GM19452 (cell line): ENCODE measurements around the gene CHKB.
A peak's percentile ranks its signal among the peaks of the same experiment; 100 is the strongest.
"Not testable (repeated sequence)": the region's sequence is repeated elsewhere in the genome, so short reads cannot be mapped to it uniquely, and the experiment has no call there.

Experiments
- ATAC-seq: cut with Tn5 transposase; IDR thresholded peaks from one replicate; pipeline ENCODE4 v1.9.1; 2021; ENCODE audit not compliant: unreplicated experiment

CHKB gene, protein sequence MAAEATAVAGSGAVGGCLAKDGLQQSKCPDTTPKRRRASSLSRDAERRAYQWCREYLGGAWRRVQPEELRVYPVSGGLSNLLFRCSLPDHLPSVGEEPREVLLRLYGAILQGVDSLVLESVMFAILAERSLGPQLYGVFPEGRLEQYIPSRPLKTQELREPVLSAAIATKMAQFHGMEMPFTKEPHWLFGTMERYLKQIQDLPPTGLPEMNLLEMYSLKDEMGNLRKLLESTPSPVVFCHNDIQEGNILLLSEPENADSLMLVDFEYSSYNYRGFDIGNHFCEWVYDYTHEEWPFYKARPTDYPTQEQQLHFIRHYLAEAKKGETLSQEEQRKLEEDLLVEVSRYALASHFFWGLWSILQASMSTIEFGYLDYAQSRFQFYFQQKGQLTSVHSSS

DNA sequence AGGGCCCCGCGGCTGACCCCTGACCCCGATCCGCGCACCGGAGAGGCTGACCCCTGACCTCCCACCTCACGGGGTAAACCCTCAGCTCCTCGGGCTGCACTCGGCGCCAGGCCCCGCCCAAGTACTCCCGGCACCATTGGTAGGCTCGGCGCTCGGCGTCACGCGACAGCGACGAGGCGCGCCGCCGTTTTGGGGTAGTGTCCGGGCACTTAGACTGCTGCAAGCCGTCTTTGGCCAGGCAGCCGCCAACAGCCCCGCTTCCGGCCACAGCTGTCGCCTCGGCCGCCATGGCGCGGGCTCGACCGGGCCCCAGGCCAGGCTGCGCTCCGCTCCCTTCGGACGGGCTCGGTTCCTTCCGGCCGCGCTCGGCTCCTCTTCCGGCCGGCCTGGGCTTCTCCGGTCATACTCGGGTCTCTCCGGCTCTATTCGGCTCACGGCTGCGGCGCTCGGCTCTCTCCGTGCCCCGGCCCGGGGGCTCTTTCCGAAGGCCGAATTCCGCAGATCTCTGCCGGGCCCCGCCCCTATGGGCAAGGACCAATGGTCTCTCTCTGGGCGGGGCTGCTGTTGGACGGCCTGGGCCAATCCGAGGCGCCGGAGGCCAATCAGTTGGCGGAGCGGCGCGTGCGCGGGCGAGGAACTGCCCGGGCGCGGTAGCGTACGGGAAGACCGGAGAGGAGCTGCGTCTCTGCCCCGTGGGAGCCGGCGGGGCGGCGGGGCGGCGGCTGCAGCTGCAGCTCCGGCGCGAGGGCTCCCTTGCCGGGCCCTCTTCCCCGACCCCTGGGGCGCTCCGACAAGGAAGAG lies at the start of gene CHKB:
Gene CHKB (minus strand): TSS at position 357 of the 801 bp plus-strand sequence. CDS start 68 bp downstream, at position 289.
- peak; percentile 88 for ATAC-seq

DNA sequence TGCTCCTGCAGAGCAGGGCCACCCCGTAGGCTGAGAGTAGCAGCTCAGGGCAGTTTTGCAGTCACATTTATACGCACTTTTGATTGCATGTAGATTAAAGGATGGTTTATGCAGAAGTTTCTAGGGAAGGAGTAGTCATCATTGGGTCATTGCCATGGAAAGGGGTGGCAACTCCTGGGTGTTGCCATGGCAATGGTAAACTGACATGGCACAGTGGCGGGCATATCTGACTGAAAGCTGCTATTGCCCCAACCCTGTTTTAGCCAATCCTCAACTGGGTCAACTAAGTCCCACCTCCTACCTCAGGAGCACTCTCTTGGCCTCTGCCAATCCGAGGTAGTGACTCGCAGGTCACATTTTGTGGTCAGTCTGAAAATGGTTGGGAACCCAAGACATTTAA lies 47.7 kb upstream of the CHKB start:
- ATAC-seq, result no peak

DNA sequence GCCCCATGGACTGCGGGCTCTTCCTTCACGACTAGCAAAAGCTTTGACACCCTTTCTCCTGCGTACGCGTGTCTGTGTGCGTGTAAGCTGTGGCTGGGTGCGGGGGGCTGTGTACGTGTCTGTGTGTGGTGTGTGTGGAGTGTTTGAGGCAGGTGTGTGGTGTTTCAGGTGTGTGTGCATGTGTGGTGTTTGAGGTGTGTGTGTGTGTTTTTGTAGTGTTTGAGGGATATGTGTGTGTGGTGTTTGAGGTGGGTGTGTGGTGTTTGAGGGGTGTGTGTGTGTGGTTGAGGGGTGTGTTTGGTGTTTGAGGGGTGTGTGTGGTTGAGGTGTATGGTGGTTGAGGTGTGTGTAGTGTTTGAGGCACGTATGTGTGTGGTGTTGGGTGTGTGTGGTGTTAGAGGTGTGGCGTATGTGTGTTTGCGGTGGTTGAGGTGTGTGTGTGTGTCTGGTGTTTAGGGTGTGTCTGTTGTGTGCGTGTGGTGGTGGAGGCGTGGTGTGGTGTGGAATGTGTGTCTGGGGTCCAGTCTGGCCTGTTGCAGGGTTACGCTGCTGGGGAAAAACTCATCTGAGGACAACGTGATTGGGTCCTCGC lies 46.0 kb upstream of the CHKB start:
- peak; percentile 6 for ATAC-seq

DNA sequence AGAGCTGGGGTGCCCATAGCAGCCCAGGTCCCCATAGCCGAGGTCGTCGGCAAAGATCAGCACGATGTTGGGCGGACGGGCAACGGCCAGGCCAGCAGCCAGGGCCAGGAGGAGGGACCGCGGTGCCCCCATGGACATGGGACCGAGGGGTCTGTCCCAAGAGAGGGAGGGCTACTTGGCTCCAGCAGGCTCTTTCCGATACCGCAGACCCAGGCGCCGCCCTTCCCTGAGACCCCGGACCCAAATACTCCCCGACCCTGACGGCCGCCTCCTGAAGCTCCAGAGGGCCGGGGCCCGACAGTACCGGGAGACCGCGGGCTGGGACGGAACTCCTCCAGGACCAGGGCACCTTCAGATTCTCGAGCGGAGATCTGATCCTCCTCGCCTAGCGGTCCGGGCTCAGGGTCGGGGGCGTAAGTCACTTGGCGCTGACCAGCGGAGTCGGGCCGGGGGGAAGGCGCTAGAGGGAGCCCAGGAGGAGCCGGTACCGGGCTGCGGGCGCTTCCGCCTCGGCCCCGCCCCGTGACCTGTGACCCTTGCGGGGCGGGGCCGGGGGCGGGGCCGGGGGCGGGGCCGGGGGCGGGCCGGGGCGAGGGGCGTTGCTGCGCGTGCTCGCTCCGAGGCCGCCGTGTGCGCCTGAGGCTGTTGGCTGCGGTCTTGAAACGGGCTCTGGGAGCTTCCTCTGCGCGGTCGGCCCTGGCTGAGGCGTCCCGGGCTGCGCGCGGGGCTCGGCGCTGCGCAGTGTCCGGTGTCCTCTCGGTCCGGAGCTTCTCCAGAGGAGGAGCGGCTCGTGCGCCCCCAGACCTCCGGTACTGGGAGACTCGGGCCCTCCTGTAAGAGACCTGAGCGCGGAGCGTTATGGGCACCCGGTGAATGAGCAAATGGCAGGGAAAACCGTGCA lies 45.2 kb upstream of the CHKB start, which contains the start of gene ARSA:
Gene ARSA (minus strand): TSS at position 511 of the 901 bp plus-strand sequence. CDS start 373 bp downstream, at position 138.
- ATAC-seq, result peak; percentile 71

DNA sequence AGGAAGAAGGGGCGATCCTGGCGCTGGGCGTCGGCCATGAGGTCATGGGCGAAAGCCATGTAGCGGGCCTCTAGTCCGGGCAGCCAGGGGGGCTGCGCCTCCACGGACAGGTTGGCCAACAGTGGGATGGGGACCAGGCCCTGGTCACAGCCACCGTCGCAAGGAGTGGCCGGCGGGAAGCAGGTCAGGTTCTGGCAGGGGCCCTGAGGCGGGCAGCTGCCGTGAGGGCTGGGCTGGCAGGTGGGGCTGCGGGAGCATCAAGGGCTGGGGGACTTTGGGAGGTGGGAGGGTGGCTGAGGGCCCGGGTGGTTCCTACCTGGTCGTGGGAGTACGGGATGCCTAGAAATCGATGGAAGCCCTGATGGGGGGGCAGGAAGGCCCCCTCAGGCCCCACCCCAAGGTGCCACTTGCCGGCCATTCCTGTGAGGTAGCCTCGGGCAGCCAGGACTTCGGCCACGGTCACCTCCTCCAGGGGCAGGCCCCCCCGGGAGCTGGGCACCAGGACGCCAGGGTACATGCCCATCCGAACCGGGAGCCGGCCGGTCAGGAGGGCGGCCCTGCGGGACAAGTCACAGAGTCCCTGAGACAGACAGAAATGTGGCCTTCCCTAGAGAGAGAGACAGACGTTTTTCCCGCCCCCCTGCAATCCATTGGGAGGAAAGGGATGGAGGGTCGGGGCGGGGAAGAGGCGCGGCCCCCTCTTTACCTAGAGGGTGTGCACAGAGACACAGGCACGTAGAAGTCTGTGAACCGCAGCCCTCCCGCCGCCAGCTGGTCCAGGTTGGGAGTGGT lies 44.4 kb upstream of the CHKB start:
- no peak for ATAC-seq

DNA sequence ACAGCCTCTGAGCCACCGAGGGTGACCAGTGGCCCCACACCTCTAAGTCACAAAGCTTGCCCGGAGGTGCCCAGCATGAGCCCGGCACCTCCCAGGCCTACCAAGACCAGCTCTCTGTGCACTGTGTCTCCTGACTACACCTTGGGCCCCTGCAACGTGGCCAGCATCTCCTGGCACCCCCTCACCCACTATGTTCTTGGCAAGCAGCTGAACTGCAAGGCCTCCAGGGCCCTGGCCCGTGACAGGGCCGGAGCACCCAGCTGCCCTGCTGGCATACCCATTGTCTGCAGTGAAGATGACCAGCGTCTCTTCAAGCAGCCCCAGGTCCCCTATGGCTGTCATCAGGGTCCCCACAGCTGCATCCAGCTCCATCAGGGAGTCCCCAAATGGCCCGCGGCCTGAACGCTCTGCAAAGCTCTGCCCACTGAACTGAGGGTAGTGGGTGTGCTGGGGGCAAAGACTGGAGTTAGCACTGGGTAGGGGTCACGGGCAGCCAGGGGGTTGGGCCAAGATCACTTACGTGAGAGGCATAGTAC lies 43.7 kb upstream of the CHKB start:
- no peak for ATAC-seq

DNA sequence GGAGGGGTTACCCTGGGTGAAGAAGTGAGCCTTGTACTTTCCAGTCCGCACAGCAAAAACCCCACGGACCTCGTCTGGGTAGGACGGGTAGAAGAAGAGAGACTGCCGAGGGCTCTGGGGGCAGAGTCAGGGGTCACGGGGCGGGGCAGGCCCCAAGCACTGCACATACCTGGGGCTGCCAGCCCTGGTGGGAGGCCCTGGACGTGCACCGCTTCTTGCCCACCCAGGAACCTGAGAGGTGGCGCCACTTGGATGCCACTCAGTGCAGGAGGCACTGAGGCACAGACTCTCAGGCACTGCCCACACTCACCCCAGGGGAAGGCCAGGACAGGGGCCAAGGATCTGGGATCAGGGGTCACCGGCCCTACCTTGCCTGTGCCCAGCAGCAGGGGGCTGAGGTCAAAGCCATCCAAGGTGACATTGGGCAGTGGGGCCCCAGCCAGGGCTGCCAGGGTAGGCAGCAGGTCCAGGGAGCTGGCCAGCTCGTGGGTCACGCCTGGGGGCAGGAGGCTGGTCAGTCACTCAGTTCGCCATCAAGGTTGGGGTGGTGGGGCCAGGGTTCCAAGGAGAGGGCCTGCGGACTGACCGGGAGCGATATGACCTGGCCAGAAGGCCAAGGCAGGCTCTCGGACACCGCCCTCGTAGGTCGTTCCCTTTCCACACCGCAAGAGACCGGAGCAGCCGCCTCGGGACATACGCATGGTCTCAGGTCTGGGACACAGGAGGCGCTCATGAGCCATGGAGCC lies 43.1 kb upstream of the CHKB start:
- ATAC-seq, result no peak

DNA sequence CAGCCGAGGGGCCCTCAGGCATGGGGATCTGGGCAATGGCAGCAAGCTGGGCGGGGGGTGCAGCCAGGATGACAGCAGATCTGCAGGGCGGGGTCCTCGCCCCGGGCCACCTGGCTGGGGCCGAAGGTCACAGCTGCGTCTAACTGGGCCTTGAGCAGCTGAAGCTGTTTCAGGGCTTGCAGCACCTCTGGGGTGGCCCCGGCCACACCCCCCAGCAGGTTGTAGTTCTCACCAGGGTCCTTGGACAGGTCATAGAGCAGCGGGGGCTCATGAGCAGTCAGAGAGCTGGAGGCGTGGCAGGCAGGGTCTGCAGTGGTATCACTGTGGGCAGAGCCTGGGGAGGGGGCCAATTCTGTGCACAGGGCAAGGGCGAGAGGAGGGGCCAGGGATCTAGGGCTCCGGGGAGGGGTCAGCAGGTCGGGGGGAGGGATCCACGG lies 42.5 kb upstream of the CHKB start:
- no peak for ATAC-seq

DNA sequence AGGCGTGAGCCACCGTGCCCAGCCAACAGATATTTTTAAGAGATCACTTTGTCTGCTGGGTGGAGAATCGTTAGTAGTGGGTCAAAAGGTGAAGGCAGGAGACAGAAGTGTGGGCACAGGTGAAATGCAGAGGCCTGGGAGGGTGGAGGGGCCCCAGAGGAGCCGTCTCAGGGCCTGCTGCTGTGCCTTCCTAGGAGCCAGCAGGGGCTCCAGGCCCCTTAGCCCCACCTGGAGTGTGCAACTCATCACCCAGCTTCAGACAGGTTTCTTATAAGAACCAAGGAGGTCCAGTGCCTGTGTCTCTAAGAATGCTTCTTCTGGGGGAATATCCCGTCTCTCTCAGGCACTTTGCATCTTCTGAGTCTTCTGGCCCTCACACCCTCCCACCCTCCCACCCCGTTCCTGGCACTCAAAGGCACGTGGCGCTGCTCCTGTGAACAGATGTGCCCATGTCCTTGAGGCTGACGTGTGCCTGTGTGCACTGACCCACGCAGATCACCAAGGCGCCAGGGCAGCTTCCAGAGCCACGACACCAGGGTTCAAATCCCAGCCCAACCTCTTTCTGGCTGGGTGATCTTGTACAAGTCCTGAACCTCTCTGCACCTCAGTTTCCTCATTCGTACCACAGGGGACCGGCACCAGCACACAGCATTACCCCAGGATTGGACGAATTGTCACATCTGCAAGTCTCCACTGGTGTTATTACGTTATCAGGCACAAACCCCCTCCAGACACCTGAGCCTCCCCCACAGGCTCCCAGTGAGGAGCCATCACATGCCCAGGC lies 41.9 kb upstream of the CHKB start:
- ATAC-seq, result no peak

DNA sequence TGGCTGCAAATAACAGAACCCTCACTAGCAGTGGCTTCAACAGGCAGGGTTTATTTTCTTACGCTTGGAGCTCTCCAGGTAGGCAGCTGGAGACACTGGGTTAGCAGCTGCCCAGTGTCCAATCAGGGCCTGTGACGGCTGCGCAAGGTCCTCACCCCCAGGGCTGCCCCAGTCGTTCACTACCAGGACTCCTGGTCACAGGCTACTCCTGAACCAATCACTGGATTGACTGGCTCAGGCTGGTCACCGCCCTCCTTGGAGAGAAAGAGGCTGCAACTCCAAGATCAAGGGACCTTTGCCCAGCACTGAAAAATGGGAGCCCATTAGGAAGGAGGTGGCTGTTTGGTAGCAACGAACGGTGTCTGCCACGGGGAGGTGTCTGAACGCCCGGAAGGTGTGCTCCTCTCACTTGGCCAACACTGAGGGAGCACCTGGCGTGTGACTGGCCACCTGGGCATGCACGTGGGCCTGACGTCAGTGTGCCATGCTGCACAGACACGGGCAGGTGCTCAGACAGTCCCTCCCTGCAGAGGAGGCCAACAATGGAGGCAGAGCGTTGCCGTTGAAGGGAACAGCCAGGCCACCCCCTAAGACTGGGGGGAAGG lies 40.2 kb upstream of the CHKB start:
- ATAC-seq, result no peak

DNA sequence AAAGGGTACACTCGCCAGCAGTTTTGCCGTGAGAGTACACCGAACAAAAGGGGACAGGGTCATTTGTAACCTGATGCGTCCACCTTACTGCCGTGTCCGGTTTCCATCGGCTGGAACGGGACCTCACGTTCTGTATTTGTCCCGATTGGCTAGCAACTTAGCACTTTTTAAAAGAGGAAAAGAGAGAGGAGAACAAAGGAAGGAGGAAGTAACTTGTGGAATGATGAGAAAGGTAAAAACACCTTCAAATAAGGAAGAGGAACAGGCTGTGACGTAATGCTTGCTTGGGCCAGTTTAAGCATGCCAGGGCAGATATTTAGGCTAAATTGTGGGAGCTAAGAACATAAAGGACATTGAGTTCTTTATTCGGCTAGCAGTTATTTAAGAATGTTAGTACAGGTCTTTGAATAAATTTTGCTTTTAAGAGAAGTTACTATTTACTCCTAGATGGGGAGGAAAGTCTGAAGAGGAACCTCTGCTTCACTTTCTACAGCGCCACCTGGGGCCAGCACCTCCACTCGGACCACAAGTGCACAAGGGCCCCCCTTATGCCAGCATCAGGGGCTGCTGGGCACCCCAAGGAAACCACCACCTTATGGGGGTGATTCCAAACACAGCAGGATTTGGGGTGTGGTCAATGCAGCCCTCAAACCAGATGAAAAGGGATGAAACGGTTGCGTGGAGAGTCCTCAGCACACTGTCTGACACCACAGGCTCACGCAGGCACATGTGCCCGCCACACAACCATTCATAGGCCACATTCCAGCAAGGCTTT lies 39.5 kb upstream of the CHKB start:
- ATAC-seq, result no peak

DNA sequence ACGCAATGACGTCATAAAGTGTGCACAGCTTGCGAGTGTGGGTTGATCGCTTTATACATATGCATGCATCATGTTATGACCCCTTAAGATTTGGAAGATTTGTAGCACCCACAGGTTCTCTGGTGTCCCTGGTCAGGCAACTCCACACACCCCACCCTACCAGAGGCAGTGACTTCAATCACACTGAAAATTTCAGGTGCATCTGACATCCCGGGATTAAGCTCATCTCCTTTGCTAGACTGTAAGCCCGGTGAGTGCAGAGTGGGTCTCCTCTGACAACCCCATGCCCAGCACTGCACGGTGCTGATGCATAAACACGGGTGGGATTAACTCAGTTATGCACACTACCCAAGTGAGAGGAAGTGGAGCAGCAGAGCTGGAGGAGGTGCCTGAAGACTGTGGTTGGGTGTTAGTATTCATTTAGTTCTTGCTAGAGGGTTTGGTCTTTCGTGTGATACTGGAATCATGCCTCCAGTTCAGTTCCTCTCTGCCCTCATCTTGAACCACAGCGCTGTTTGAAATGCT lies 38.8 kb upstream of the CHKB start:
- ATAC-seq, result no peak

DNA sequence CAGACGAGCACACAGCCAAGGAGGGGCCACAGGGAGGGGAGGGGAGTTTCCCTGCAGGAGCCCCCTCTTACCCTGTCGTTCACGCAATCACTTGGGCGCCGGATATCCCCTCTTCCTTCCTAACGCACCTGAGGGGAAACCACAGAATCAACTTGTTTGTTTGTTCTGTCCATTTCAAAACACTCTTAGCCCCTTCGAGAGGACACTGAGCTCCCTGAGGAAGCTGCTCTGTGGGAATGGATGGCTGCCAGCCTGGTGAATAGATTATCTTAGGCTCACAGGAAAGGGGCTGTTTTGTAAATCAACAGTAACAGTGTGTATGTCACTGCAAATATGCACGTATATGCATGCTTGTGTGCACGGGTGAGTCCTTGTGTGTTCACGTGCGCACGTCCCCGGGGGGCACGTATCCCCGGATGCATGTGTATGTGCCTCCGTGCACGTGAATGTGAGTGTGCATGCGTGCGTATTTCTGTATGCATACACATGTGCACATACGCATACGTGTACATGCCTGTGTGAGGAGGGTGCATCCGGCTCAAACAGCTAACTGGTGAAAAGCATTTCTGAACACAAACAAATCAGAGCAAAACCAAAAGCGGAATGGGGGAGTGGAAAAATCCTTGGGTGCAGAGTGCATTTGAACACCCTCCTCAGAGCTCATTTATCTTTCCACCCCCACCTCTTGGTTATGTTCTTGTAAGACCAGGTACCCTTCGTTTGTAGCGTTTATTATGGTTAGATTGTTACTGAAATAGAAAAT lies 38.1 kb upstream of the CHKB start:
- ATAC-seq, result no peak

DNA sequence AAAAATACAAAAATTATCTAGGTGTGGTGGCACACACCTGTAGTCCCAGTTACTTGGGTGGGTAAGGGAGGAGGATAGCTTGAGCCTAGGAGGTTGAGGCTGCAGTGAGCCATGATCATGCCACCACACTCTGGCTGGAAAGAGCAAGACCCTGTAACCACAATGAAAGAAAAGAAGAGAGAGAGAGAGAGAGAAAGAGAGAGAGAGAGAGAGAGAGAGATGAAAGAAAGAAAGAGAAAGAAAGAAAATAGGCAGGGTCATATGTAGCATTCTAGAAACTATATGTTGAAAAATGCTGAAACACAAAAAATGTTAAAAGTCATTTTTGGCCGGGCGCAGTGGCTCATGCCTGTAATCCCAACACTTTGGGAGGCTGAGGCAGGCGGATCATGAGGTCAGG lies 31.6 kb upstream of the CHKB start:
- not testable (repeated sequence) for ATAC-seq

DNA sequence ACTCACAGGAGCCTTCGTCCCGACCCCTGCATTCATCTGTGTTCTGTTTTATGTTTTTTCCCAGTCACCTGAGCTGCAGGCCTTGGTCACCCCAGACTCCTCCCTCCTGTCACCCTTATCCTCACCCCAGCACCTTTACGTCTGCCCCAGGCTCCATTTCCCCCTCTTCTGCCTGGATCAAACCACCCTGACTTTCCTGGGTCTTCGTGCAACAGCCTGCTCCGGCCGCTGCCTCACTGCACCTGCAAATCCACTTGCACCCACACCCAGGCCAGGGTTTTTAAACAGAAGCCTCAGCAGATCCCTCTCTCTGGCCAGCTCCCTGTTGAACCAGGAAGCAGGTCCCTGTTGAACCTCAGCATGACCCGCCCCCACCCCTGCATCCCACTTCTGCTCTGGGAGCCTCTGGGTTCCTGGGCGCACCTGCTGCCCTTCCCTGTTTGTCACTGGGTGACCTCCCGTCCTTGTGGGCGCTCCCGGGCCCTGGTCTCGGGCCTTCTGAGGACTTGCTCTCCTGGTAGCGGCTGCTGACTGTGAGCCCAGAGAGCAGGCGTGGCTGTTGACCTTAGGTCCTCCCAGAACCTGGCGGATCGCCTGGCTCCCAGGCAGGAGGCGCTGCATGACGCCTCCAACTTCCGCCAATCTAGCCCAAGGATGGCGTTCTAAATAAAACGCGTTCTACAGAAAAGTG lies 30.8 kb upstream of the CHKB start:
- no peak for ATAC-seq
